ENCODE results near the gene CCDC136. TPM values are rescaled to one million over a fixed set of nuclear protein-coding genes. Genes with fewer than 3 reads are reported as not detected.

The CCDC136 gene
- polyA plus RNA-seq, 1 donor (not counting 4 experiments of a cell fraction or from before 2014, with no cell fraction given): 1.6 TPM

- Histone ChIP-seq H3K9me1 (ENCODE audit: control insufficient read depth, extremely low read depth, insufficient read depth, low read length) (no peaks in the 10 kb centered on the region), H2AFZ (ENCODE audit: control insufficient read depth, low read length) (no peak overlapping the region), H3K9ac (ENCODE audit: control insufficient read depth, extremely low read depth, insufficient read depth, low read length) (no peak overlapping the region), H3K4me3 (ENCODE audit: control insufficient read depth in 2 of 3, extremely low read depth in 1 of 3, insufficient read depth in 2 of 3, low read depth in 1 of 3, low read length in 3 of 3) (no peak overlapping the region), H3K9me3 (ENCODE audit: control insufficient read depth, low read depth, low read length) (no peaks in the 10 kb centered on the region), H3K4me2 (ENCODE audit: control insufficient read depth, extremely low read depth, insufficient read depth, low read depth, low read length) (no peak overlapping the region), H3K79me2 (ENCODE audit: control insufficient read depth, insufficient read depth, low read length) (peaks cover 22% of the 10 kb centered on the region), H4K20me1 (ENCODE audit: control insufficient read depth, extremely low read depth, insufficient read depth, low read length) (peaks cover 7% of the 10 kb centered on the region), H3K36me3 (ENCODE audit: control insufficient read depth in 2 of 2, extremely low read depth in 1 of 2, insufficient read depth in 2 of 2, low read length in 2 of 2) (peaks cover 28 to 34% of the 10 kb centered on the region in 2 experiments), H3K4me1 (ENCODE audit: control insufficient read depth, extremely low read depth, insufficient read depth, low read length) (no peaks in the 10 kb centered on the region), H3K27me3 (ENCODE audit: control insufficient read depth, extremely low read depth, insufficient read depth, low read length) (no peaks in the 10 kb centered on the region), H3K27ac (ENCODE audit: control insufficient read depth, insufficient read depth, low read length) (no peak overlapping the region)
- no peak for FAIRE-seq
- DNase-seq (ENCODE audit: low read depth, low spot score): no peak
- dilution Hi-C loops (cut with MboI; ENCODE audit: extremely low pct_ligation_motif_present, low sequenced_read_pairs): no loop called here
- TF ChIP-seq CTCF (optimal IDR thresholded peaks at IDR 0.05 in 1 of 3, IDR thresholded peaks at IDR 0.05 in 1 of 3, conservative IDR thresholded peaks at IDR 0.05 in 1 of 3; ENCODE audit: extremely low read depth in 1 of 3, insufficient read depth in 2 of 3, low read length in 3 of 3) (no peak), EZH2 (IDR thresholded peaks at IDR 0.05; ENCODE audit: low read length) (no peak)
These were observed 32.5 kb upstream of the CCDC136 start for GRCh38 chr7:128759242-128759641.

- Histone ChIP-seq H3K36me3 (ENCODE audit: control insufficient read depth in 2 of 2, extremely low read depth in 1 of 2, insufficient read depth in 2 of 2, low read length in 2 of 2) (peaks cover 30 to 38% of the 10 kb centered on the region in 2 experiments), H4K20me1 (ENCODE audit: control insufficient read depth, extremely low read depth, insufficient read depth, low read length) (no peaks in the 10 kb centered on the region), H2AFZ (ENCODE audit: control insufficient read depth, low read length) (no peak overlapping the region), H3K9me1 (ENCODE audit: control insufficient read depth, extremely low read depth, insufficient read depth, low read length) (no peaks in the 10 kb centered on the region), H3K79me2 (ENCODE audit: control insufficient read depth, insufficient read depth, low read length) (no peaks in the 10 kb centered on the region), H3K9ac (ENCODE audit: control insufficient read depth, extremely low read depth, insufficient read depth, low read length) (no peak overlapping the region), H3K27ac (ENCODE audit: control insufficient read depth, insufficient read depth, low read length) (no peak overlapping the region), H3K4me1 (ENCODE audit: control insufficient read depth, extremely low read depth, insufficient read depth, low read length) (no peaks in the 10 kb centered on the region), H3K4me2 (ENCODE audit: control insufficient read depth, extremely low read depth, insufficient read depth, low read depth, low read length) (no peak overlapping the region), H3K27me3 (ENCODE audit: control insufficient read depth, extremely low read depth, insufficient read depth, low read length) (no peaks in the 10 kb centered on the region), H3K9me3 (ENCODE audit: control insufficient read depth, low read depth, low read length) (no peaks in the 10 kb centered on the region), H3K4me3 (ENCODE audit: control insufficient read depth in 2 of 3, extremely low read depth in 1 of 3, insufficient read depth in 2 of 3, low read depth in 1 of 3, low read length in 3 of 3) (no peak overlapping the region)
- dilution Hi-C loops (cut with MboI; ENCODE audit: extremely low pct_ligation_motif_present, low sequenced_read_pairs): no loop called here
- no peak for FAIRE-seq
- DNase-seq (ENCODE audit: low read depth, low spot score): no peak
- no peak for TF ChIP-seq EZH2 (IDR thresholded peaks at IDR 0.05; ENCODE audit: low read length)
- TF ChIP-seq CTCF (optimal IDR thresholded peaks at IDR 0.05 in 1 of 3, IDR thresholded peaks at IDR 0.05 in 1 of 3, conservative IDR thresholded peaks at IDR 0.05 in 1 of 3; ENCODE audit: extremely low read depth in 1 of 3, insufficient read depth in 2 of 3, low read length in 3 of 3): no peak
These were observed 28.2 kb upstream of the CCDC136 start for GRCh38 chr7:128763541-128763940.

Measured in keratinocyte (primary cell).